ENCODE results near the gene UBALD1. TPM values are rescaled to one million over a fixed set of nuclear protein-coding genes. Genes with fewer than 3 reads are reported as not detected.

Gene UBALD1
- 36.8 to 53.9 TPM (median 52.1 TPM) in 5 replicates for total RNA-seq (2022; extraction: Qiagen RNA extraction; ENCODE audit: low read depth)

DNA sequence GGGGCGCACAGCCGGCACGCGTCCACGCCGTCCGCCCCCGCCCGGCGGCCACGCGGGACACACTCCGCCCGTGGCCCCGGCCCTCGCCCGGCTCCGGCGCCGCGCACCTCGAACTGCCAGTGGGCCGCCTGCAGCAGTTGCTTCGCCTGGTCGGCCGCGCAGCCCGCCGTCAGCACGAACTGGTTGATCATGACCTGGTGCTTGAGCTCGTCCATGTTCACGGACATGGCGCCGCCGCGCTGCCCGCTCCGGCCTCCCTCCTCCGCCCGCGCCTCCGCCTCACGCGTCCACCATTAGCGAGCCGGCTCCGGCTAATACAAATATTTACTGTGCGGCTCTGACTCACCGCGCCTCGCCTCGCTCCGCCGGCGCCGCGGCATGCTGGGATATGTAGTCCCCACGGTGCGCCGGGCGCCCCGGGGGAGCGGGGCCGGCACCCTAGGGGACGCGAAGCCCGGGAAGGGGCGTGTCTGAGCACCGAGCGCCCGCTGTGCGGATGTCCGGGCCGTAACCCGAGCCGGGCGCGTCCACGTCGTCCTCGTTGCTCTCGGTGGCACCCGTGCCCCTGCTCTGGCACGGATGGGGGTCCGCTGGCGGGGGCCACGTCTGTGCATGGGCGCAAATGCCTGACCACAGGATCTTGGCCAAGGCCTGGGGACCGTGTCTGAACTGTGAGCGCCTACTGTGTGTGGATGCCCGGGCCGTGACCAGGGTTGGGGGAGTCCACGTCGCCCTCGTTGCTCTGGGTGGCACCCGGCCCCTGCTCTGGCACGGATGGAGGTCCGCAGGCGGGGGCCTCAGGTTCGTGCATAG, at the start of gene UBALD1:
UBALD1 (minus strand) TSS at position 318 of the 813 bp plus-strand sequence; CDS start at position 227, 91 bp downstream.

DNA sequence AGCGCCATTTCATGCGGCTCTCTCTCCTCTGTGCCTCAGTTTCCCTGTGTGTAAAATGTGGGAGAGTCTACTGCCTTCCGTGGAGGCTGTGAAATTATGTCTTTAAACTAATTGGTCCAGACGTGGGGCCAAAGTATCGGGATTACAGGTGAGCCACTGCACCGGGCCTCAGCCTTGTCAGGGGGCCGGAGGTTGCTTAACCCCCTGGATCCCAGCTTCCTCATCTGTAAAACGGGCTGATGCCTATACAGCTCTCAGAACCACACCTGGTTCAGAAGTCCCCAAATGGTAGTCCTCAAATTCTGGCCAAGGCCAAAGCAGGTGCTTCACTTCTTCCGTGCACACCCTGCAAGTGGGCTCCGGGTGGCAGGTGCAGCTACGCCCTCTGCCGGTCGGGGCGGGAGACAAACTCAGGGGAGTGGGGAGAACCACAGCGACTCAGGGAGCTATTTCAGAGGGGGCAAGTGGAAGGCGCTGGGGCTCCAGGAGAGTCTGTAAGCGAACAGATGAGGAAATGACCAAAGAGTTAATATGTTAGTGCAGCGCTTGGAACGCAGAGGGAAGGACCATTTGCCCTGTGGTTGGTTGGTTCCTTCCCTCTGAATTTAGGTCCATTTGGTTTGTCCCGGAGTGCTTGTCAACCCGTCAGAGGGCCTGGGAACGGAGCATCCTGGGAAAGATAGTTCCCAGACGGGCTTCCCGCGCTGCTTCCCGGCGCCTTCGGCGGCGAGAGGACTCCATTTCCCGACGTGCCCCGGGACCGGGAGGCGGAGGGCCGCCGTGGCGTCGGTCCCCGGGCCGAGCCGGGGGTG, 9.5 kb upstream of the UBALD1 start, which contains the start of gene MGRN1:
MGRN1 (plus strand) TSS at position 812 of the 812 bp plus-strand sequence. CDS start 135 bp downstream, outside the sequence.

Other genes starting within 250 kb of the UBALD1 start
- 6.0 to 6.8 TPM (median 6.3 TPM) in 5 replicates for gene VASN, start 243.0 kb downstream of the UBALD1 start, total RNA-seq (2022; extraction: Qiagen RNA extraction; ENCODE audit: low read depth)
- gene CORO7, start 198.3 kb downstream of the UBALD1 start, total RNA-seq (2022; extraction: Qiagen RNA extraction; ENCODE audit: low read depth): 10.9 to 19.8 TPM (median 15.9 TPM) in 5 replicates
- 59.8 to 71.8 TPM (median 69.6 TPM) in 5 replicates for gene DNAJA3, start 189.0 kb downstream of the UBALD1 start, total RNA-seq (2022; extraction: Qiagen RNA extraction; ENCODE audit: low read depth)
- 41.8 to 45.9 TPM (median 44.1 TPM) in 5 replicates for gene NMRAL1, start 140.3 kb downstream of the UBALD1 start, total RNA-seq (2022; extraction: Qiagen RNA extraction; ENCODE audit: low read depth)
- gene HMOX2, start 138.5 kb downstream of the UBALD1 start, total RNA-seq (2022; extraction: Qiagen RNA extraction; ENCODE audit: low read depth): 50.9 to 64.8 TPM (median 59.2 TPM) in 5 replicates
- 11.8 to 15.2 TPM (median 13.0 TPM) in 5 replicates for gene CDIP1, start 76.1 kb downstream of the UBALD1 start, total RNA-seq (2022; extraction: Qiagen RNA extraction; ENCODE audit: low read depth)
- gene C16orf96, start 58.5 kb downstream of the UBALD1 start, total RNA-seq (2022; extraction: Qiagen RNA extraction; ENCODE audit: low read depth): 0.03 TPM in 3 of 5 replicates, not detected in the others
- gene MGRN1, start 9.9 kb upstream of the UBALD1 start, total RNA-seq (2022; extraction: Qiagen RNA extraction; ENCODE audit: low read depth): 34.9 to 42.2 TPM (median 40.5 TPM) in 5 replicates
- gene NUDT16L1, start 78.7 kb upstream of the UBALD1 start, total RNA-seq (2022; extraction: Qiagen RNA extraction; ENCODE audit: low read depth): 18.8 to 26.1 TPM (median 23.5 TPM) in 5 replicates
- gene ANKS3, start 119.4 kb upstream of the UBALD1 start, total RNA-seq (2022; extraction: Qiagen RNA extraction; ENCODE audit: low read depth): 20.5 to 25.7 TPM (median 25.2 TPM) in 5 replicates
- gene DNAAF8, start 119.6 kb upstream of the UBALD1 start, total RNA-seq (2022; extraction: Qiagen RNA extraction; ENCODE audit: low read depth): 0.75 to 1.1 TPM (median 0.79 TPM) in 5 replicates
- gene ZNF500, start 152.3 kb upstream of the UBALD1 start, total RNA-seq (2022; extraction: Qiagen RNA extraction; ENCODE audit: low read depth): 7.6 to 10.6 TPM (median 8.7 TPM) in 5 replicates
- gene SEPTIN12, start 173.5 kb upstream of the UBALD1 start, total RNA-seq (2022; extraction: Qiagen RNA extraction; ENCODE audit: low read depth): not detected in 5 replicates
- gene SMIM22, start 180.5 kb upstream of the UBALD1 start, total RNA-seq (2022; extraction: Qiagen RNA extraction; ENCODE audit: low read depth): not detected in 5 replicates
- 10.4 to 16.1 TPM (median 15.1 TPM) in 5 replicates for gene ROGDI, start 187.7 kb upstream of the UBALD1 start, total RNA-seq (2022; extraction: Qiagen RNA extraction; ENCODE audit: low read depth)
- 38.5 to 42.8 TPM (median 41.0 TPM) in 5 replicates for gene GLYR1, start 232.4 kb upstream of the UBALD1 start, total RNA-seq (2022; extraction: Qiagen RNA extraction; ENCODE audit: low read depth)
- 25.3 to 29.0 TPM (median 27.8 TPM) in 5 replicates for gene UBN1, start 232.6 kb upstream of the UBALD1 start, total RNA-seq (2022; extraction: Qiagen RNA extraction; ENCODE audit: low read depth)